ENCODE results near the gene NPVF. TPM values are rescaled to one million over a fixed set of nuclear protein-coding genes. Genes with fewer than 3 reads are reported as not detected.

NPVF gene, protein sequence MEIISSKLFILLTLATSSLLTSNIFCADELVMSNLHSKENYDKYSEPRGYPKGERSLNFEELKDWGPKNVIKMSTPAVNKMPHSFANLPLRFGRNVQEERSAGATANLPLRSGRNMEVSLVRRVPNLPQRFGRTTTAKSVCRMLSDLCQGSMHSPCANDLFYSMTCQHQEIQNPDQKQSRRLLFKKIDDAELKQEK
- not detected for total RNA-seq

DNA sequence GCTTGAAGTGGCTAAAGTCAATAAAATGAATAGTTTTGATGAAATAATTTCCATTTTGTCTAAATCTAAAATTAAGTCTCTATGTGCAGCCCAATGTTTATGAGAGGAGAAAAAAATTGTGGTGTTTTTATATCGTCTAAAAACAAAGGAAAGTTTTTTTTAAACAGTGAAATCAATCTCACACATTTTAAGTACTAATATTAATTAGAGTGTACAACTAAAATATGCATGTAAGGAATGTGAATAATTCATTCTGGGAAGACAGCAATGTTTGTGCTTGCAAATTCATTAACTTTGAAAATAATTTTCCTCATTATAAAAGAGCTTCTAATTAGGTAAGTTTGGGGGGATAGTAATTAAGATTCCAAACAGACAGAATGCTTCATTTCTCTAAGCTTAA is at the start of gene NPVF:
Gene NPVF (minus strand): TSS at position 101 of the 400 bp plus-strand sequence. CDS start 47 bp downstream, at position 54.
- no peak for DNase-seq

DNA sequence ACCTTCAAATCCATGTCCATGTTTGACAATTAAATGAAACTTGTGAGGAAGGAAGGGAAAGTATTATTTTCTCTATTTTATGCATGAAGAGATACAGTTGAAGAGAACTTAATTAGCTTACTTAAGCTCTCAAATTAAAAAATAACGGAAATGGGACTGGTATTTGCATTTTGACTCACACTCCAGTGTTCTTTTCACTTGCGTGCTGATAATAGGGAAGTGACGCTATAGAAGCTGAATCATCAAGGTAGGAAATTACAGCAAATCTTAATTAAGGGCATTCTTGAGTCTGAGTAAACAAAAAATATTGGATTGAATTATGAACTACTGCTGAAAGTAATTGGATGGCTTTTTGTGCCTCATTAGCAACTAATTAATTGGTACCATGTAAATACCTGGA is 44.0 kb upstream of the NPVF start:
- no peak for DNase-seq

DNA sequence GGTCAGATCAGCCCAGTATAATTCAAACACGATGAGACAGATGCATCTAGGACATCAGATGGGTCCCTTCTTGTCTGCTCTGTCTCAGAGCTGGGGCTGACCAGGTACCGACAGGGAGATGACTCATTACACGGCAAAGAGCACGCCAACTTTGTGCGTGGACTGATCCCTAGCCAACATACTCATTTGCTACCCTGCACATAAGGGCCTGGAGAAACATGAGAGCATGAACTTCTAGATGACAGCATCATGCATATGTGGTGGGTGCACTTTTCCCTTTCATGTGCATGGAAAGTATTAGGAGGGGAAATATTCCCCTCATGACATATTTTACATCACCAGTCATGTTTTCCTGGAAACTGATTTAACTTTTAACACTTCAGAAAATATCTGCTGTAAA is 35.1 kb upstream of the NPVF start:
- no peak for DNase-seq

DNA sequence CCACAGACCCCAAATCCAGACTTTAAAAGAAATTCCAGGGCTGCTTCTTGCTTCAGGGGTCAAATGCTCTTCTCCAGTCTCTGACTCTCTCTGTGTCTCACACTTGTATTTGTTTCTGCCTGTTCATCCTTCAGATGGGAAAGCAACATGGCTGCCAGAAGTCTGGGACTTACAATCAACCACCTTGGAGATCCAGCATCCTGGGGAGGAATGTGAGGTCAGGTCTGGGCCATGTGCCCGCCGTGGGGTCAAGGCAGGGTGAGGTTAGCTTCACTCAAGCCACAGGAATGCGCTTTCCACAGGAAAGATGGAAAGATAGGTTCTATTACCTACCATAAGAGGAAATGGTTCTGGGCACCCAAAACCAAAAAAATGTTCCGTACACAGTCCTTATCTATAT is 34.3 kb upstream of the NPVF start:
- no peak for DNase-seq

DNA sequence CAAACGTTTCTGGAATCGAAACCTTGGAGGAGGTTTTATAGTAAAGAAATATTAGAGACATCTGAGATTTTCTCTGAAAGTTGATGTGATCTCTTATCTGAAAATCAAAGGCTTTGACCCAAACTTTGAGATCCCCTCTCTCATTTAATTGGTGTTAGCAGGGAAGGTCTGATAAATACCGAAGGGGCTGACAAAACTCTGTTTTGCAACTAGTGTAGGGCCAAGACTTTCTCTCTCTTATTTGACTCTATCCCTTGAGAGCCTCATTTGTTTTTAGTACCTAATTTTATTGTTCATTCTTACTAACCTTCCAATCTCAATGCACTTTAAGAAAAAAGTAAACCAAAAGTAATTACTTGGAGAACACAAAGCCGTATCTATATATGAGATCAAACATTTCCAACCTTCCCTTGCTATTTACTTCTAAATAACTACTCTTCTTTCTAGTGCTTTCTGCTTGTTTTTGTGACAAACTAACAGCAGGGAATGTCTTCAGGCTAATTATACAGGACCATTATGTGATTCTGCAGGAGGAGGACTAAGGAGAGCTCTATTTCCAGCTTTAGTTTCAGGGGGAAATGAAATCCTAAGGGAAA is 33.4 kb upstream of the NPVF start:
- DNase-seq, result no peak

DNA sequence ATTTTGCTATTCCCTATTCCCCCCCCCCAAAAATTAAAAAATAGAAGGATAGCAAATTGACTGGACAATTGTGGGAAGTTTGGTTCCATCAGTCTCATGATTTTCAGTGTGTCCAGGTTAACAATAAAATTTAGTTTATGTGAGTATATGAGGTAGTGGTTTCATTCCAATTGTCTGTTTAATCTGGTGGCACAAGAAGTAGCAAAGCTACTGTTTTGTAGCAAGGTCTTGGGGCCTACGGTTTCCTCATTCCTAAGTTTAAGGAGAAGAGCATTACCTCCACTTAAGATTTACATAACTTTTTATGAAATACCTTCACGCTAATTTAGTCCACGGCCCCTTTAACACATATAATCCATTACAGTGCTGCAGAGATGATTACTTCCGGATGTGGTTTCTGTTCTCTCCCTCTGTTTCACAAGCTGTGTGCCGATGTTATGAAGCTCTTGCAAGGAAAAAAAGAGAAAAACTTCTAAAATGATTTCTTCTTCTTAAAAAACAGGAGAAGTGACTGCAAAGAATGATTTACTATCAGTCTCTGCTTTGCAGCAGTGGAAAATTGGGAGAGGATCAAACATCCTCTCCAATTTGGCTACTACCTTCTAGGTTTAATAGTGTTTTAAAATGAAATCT is 32.7 kb upstream of the NPVF start:
- no peak for DNase-seq

DNA sequence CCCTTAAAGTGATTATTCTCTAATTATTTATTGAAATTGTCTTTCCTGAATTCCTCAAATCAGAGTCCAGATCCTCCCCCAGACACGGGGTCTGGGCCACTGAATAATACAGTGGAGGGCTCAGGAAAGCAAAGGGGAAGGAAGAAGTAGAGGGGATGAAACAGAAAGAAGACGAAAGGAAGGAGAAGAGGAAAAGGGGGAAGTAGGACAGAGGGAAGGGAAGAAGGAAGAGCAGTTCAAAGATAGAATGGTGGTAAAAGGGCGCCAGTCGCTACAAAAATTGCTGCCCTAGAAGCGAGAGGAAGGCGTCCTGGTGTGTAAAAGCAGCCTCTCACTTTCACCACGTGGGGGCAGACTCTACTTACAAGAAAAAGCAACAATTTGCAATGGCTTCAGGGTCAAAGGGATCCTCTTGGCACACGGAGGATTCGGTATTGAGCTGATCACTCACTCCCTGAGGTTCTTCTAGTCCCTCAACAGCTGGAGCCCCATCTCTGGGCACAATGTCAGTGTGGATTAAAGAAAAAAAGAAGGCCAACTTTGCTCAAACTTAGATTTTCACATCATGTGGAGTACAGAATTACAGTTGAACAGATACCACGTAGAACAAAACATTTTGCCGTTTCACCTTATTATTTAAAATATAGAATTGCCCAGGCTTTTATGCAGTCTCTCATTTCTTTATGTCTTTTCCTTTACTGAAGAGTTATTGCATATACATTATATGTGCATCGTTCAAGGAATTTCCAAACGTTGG is 31.4 kb upstream of the NPVF start:
- peak; percentile 30 for DNase-seq

DNA sequence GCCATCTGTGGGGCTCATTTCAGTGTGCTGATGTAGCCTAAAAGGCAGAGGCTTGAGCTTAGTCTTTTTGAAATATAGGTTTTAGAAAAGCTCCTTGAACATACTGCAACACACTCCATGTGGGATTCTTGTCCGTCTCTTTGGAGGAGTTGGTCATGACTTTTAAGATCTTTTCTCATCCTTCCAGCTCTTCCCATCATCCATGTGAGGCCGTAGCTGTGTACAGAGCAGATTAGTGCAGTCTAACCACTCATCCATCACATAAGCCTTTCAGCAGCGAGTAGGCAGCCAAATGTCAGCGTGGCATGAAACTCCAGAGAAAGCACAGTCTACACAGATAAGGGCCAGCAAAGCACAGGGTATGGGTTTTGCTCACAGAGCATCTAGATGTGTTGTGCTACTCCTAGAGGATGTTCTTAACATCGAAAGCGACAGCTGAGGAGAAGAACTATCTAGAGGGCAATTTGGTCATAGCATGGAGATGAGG is 28.1 kb upstream of the NPVF start:
- DNase-seq, result no peak

DNA sequence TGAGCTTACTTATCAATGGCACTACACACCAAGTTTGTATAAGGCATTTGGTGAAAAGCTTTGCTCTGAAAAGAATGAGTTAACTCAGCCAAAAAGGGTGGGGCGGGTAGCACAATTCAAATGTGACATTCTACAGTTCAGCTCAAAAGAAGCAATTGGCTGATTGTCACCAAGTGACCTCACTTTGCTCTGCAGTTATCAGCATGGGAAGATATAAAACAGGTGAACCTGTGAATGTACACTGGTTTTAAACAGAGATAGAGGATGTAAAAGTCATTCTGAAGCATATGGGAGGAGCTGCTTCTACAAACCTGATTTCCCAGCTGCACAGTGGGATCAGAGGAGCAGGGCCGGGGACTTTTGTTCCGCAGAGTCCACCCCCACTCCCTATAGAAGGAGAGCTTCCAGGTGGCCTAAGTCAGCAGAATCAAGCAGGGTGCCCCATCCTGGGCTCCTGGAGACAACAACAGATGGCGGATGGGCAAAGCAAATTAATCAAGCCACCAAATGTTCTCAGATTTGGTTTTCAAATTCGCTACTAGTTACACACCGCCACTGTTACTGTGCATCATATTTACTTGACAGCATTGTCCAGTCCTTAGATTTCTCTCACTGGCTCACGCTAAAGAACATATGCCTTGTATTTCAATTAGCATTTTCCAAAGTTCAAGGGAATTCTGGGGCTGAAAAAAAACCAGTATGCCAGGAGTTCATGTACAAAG is 27.5 kb upstream of the NPVF start:
- no peak for DNase-seq

DNA sequence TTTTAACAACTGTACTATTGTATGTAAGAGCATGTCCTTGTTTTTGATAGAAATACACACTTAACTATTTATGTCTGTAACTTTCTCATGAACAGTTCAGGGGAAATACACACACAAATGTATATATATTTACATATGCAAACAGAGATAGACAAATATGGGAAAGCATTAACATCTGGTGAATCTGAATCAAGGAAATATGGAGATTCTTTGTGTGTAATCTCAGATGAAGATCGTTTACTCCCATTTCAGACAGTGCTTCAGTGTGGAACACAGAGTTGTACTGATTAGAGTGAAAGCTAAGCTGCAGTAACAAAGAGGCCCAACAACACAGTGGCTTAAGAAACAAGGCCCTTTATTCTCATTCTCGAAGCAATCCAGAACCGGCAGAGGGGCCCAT is 26.3 kb upstream of the NPVF start:
- no peak for DNase-seq

DNA sequence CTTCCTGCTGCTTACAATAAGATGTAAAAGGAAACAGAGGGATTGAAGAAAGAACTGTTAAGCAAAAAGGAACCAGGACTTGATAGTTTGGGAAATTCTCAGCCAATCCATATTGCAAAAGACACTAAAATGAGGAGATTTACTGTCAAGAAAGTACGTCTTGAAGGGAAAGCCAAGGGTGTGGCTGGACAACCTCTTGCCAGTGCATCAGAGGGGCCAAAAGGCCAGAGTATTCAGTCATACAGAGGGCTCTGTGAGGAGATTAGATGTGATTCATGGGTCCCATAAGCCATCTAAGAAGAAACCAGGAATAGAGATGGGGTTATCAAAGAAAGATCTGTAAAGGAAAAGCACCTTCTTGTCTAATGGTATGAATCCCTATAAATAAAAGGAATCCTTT is 25.4 kb upstream of the NPVF start:
- no peak for DNase-seq

DNA sequence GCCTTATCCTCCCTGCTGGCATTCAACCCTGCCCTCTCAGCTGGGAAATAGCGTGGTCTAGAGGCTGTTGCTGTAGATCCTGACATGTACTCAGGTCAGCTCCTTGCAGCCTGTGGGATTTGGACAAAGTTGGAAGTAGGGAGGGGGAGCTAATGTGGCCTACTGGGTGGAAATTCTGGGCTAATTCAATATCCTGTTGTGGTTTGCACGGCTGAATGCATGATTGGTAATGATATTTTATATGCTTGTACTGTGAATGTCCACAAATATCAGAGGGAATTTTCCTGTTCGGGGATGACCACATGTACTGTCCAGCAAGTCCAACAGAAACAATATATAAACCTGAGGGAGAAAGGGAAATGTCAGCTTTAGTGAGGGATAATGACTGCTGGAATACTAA is 22.1 kb upstream of the NPVF start:
- DNase-seq, result no peak

DNA sequence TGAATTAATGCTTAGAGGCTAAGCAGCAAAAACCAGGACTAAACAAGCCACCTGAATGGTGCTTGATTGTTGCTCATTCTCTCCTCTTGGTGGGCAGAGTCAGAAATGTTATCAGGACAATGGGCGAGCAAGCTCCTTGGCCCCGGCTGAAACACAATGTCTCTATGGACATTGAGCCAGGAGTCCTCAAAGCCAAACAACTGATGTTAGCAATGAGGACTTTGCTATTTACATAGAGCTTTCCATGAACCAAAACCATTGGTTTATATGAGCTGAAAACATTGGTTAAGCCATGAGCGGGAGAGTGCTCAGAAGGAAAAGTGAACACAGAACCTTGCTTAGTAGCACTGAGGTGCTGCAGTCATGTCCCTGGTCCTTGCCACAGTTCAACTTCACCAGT is 21.5 kb upstream of the NPVF start:
- no peak for DNase-seq

DNA sequence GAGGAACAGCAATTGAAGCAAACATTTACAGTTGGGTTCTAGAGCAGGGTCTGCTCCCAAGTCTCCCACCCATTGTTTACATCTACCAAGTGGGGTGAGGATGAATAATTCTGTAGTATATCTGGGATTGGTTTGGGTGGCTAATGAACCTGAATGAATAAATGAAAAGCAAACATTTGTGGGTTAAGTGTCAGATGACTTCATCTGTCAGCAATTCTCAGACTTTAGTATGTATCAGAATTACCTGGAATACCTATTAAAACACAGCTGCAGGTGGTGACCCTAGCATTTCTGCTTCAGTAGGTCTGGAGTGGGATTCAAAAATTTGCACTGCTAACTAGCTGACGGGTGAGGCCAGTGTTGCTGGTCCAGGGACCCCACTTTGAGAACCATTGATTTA is 18.0 kb upstream of the NPVF start:
- no peak for DNase-seq

DNA sequence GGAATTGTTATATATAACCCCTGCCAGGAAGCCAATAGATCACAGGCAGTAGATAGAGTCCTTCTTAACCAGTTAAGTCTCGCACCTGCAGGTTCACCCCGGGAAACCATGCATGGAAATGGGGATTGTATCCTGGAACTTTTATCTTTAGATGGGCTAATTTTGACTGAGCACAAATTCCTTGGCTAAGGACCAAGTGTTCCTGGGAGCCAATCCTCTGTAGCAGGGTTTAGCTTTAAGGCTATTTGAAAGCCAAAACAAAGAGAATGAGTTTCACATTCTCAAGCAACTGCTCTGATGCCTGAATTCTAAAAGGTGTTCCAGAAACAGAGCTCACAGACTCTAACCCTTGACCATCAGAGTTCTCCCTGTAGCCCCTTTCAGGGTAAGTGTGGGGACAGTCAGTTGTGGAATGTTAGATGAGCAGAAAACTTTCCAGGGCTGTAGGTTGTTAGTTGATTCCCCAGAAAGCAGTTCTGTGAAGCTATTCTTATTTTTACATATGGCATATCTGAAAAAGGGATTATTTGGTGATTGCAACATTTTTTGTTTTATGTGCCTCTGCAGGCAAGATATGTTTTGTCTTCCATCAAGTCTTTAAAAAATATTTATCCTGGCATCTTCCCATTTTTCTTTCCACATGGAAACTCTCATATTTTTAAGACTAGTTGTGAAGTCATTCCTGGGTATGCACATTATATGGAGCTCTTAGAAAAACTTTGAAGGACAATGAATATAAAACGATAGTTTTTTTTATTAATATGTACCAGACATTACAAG is 16.2 kb upstream of the NPVF start:
- DNase-seq, result no peak

DNA sequence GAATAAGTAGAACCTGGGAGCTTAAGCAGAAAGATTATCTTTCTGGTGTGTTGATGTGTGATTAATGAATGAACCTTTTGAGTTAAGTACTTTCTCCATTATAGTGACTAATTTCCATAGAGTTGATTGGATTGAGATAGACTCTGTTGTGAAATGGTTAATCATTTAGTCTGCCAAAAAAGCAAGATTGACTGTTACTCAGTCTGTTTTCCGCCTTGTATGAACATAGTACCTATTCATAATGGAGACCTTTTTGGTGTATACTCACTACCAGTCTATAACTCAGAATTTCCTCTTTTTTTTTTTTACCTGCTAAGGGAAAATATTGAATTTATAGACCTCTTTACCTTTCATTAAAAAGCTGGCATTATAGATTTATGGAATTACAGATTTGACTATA is 14.4 kb upstream of the NPVF start:
- no peak for DNase-seq

DNA sequence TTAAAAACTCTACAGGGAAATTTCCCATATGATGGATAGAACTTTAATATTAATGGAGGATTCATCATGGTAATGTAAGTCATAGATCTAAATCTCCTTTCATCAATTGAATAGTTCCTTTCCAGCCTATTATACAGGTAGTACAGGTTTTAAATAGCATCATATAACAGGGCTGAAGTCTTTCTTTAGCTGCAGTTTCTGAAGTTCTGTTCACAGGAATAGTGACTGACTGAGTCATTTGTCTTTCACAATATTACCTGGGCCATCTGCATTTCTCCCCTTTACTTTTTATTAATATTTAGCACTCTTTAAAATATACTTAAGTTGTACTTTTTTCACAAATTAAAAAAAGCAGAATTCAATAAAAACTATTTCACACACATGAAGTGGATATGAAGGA is 12.6 kb upstream of the NPVF start:
- no peak for DNase-seq

DNA sequence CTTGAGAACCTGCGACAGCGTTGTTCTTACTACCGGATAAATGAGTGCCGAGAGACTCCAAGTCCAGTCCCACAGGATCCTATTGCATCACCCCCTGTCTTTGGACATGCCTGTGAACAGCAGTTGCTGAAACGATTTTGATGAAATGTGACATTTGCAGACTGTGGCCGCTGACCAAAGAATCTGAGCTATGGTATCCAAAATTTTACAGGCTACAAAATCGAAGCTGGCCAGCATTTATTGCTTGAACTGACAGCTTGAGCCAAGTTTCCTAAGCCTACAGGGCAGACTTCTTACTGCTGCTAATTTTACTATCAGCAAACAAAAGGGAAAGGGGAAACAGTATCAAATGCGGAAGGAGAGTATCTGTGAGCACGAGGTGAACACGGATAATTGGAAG is 12.1 kb upstream of the NPVF start:
- DNase-seq, result no peak

DNA sequence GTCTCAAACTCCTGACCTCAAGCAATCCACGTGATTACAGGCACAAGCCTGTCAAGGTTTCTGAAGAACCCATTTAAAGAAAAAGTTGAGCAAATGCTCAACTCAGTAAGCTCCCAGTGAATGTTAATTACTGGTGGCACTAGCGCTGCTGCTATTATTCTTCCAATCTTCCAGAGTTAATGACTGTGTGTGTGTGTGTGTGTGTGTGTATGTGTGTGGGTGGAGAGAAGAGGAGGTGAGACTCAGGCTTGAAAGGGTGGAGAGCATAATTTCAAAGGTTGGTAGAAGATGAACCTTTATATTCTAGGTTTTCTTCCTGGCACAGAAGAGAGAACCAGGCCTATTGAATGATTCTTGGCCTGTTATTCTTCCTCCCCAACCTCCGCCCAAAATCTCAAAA is 11.6 kb upstream of the NPVF start:
- no peak for DNase-seq

DNA sequence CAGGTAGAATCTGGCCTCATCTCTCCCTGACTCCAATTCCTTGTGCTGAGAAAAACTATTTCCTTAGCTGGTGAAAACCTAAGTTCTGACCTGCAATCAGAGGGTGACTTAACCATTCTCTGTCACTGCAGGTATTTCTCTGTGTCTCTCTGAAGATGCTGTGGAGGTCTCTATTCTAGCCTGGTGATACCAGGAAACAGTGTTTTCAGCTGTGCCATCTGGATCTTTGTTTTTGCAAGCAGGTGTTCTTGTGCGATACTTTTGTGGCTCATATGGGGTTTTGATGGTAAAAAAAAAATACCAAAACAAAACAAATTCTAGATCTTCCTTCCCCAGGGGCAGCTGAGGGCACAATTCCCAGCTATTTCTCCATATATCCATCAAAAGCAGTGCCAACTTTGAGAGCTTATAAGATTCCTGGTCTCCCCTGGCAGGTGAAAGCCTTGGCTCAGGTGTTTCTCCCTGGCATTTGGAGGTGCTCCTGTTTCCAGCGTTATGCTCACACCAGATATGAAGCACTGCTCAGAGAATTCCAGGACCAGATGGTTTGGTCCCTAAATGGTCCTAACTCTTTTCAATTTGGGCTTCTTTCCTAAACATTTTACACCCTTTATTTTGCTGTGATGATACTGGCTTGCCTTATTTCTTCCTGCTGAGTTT is 9.9 kb upstream of the NPVF start:
- DNase-seq, result no peak

DNA sequence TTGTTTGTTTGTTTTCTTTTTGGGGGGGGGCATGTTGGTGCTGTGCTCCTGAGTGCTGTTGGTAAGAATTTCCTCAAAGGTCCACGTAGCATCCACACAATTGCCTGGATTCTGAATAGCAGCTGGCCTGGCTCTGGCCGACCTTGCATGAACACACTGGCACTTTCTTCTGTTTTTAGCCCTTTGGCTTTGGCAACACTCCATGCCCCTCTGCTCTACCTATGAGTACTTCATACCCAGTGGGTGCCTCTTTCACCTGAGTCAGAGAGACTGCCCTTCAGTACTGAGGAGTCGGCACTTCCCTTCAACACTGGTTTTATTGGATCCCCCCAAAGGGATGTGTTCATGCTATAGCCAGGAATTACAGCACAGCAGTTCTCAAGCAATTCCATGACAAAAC is 7.2 kb upstream of the NPVF start:
- DNase-seq, result no peak

Data from occipital lobe (tissue), 2 donors.